ENCODE data around the gene OTOGL.

DNA sequence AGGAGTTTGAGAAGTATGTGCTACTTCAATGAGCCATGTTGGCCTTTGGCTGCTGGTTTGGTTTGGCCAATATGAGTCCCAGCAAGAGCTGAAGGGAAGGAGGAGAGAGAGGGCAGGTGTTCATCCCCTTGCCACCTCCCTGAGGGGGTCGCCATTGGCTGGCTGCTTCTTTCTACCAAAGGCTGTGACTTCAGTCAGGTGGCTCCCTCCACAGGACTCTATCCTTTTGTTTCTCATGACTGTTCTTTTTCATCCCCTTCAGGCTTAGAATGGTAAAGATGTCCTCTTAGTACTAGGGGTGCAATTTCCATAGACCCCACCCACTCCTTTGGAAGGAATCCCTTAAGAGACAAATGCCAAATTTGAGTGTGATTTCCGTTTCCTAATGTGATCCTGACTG lies 31.2 kb upstream of the OTOGL start:
- no peak for TF ChIP-seq CTCF (IDR thresholded peaks at IDR 0.05 in 8 of 11, conservative IDR thresholded peaks at IDR 0.05 in 3 of 11)
- TF ChIP-seq POLR2A (IDR thresholded peaks at IDR 0.05), result no peak
- TF ChIP-seq POLR2AphosphoS5 (IDR thresholded peaks at IDR 0.05), result no peak
